ENCODE results near the gene GNG2. TPM values are rescaled to one million over a fixed set of nuclear protein-coding genes. Genes with fewer than 3 reads are reported as not detected.

The GNG2 gene
- total RNA-seq, 1 experiment from 2014 or later = 7.0 TPM

- no peak overlapping the region for H2BK15ac ChIP-seq (ENCODE audit: low read depth, low read length)
- TF ChIP-seq CTCF (conservative IDR thresholded peaks at IDR 0.05) = no peak
- H4K8ac ChIP-seq (replicated peaks; ENCODE audit: insufficient read length, low read depth, low read length) = no peak overlapping the region
- WGBS (ENCODE audit: extremely low coverage, insufficient read length, low lambda C conversion rate) = no CpG with 5 or more reads among the region's 1 CpG
- no peak overlapping the region for H3K56ac ChIP-seq (ENCODE audit: insufficient read length, low read depth, low read length)
- H2BK5ac ChIP-seq (ENCODE audit: insufficient read length, low read length) = no peak overlapping the region
- peaks cover 4% of the 10 kb centered on the region for H3K9me3 ChIP-seq (ENCODE audit: control insufficient read depth, low read depth, low read length)
- Mint-ChIP-seq H3K9me3 (peaks cover 19 to 25% of the 10 kb centered on the region in 2 experiments), H3K27ac (no peak overlapping the region), H3K4me3 (no peak overlapping the region), H3K36me3 (ENCODE audit: insufficient read depth in 1 of 3, low read depth in 3 of 3) (peaks cover 16 to 33% (median 19%) of the 10 kb centered on the region in 3 experiments), H3K4me1 (peaks cover 0 to 8% of the 10 kb centered on the region in 2 experiments; a peak in 1 of 4 replicates), H3K27me3 (ENCODE audit: low read depth) (no peaks in the 10 kb centered on the region; the same call in 1 of the 2 replicates)
- H3K27ac ChIP-seq (ENCODE audit: insufficient read length, low read depth, low read length) = no peak overlapping the region
- H2BK20ac ChIP-seq (ENCODE audit: low read depth, low read length, poor library complexity, severe bottlenecking) = no peak overlapping the region
- no peaks in the 10 kb centered on the region for H3K79me2 ChIP-seq (ENCODE audit: insufficient read depth, low read length)
- H3K23me2 ChIP-seq (ENCODE audit: insufficient read length, low read depth, low read length, poor library complexity, severe bottlenecking) = no peaks in the 10 kb centered on the region
- DNase-seq = no peak
- no peaks in the 10 kb centered on the region for H3K27me3 ChIP-seq (ENCODE audit: insufficient read depth, low read length)
- no peak overlapping the region for H4K91ac ChIP-seq (ENCODE audit: insufficient read length, low read depth, low read length)
- H3K4ac ChIP-seq (ENCODE audit: low read depth, low read length) = no peak overlapping the region
- no peaks in the 10 kb centered on the region for H4K20me1 ChIP-seq (ENCODE audit: control insufficient read depth, insufficient read depth, insufficient read length)
- no peak overlapping the region for H3K4me2 ChIP-seq (ENCODE audit: insufficient read depth, insufficient read length, low read length)
- H3K4me1 ChIP-seq (ENCODE audit: insufficient read depth, low read length) = no peaks in the 10 kb centered on the region
- H2AFZ ChIP-seq (ENCODE audit: low read length) = no peak overlapping the region
- no peak overlapping the region for H3K18ac ChIP-seq (ENCODE audit: insufficient read length, low read depth, low read length)
- H3T11ph ChIP-seq (ENCODE audit: low read length) = no peak overlapping the region
- no peak overlapping the region for H3K9ac ChIP-seq (ENCODE audit: extremely low read depth, insufficient read length, low read length)
- H2AK5ac ChIP-seq (ENCODE audit: insufficient read length, low read length) = no peak overlapping the region
- H4K5ac ChIP-seq (ENCODE audit: insufficient read length, low read depth, low read length) = no peak overlapping the region
- no peak overlapping the region for H2BK120ac ChIP-seq (ENCODE audit: low read depth, low read length, poor library complexity, severe bottlenecking)
- no peak overlapping the region for H3K14ac ChIP-seq (ENCODE audit: insufficient read depth, low read length)
- no peak overlapping the region for H2BK12ac ChIP-seq (ENCODE audit: insufficient read length, low read depth, low read length)
- H3K79me1 ChIP-seq (ENCODE audit: insufficient read depth, low read depth, low read length, poor library complexity, severe bottlenecking) = no peaks in the 10 kb centered on the region
- no peak overlapping the region for H3K23ac ChIP-seq (ENCODE audit: insufficient read length, low read depth, low read length)
These were observed 99.5 kb downstream of the GNG2 start for GRCh38 chr14:51959928-51960327.
